Stimulated activated naive CD4-positive, alpha-beta T cell treated with Interleukin-2 at 50 U/mL for 16 hours (primary cell): ENCODE measurements around the gene GBX1.

ENCODE experiments used
- DNase-seq: peaks from one replicate; lab custom pipeline; 2025; lab: John Stamatoyannopoulos, UW

GBX1 gene

DNA sequence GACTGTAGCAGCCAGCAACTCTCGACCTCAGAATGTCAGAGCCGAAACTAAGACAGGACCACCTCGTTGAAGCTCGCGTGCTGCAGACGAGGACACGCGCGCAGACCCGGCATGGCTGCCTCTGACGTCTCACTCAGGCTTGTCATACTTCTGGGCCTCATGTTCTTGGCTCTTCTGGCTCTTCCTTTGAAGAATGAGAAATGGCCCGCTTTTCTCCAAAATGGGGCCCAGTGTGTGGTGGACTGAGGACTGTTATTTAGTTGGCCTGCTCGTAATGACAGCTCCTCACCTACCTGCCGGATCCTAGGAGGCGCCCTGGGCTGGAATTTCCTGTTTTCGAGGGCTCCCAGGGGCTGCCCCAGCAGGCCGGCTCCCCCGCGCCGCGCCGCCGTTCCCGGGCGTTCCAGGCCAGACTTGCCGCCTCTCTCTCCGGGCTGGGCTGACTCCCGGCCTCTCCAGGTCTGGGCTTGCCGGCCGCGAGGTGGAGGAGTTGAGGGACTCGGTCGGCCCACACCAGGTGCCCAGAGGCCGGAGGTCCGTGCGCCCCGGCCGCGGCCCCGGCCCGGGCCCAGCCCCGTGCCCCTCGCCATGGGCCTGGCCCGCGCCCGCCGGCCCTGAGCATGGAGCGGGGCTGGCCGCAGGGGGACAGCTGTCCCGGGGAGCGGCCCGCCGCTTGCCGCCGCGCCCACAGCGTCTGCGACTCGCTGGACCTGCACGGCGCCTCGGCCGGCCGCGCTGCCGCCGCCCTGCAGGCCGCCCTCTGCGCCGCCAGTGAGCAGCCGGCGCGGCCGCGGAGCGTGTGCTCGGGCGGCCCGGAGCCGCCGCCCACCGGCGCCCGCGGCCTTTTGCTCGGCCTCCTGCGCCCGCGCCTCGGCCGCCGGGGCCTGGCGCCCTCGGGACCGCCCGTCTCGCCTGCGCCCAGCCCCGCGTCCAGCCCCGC lies 53.1 kb downstream of the GBX1 start:
- no peak for DNase-seq

- no peak for DNase-seq
Measured at GRCh38 chr7:151113344-151114150, 53.9 kb downstream of the GBX1 start.

GRCh38 chr7:151110941-151111645 lies 56.4 kb downstream of the GBX1 start:
- peak; percentile 72 for DNase-seq

DNA sequence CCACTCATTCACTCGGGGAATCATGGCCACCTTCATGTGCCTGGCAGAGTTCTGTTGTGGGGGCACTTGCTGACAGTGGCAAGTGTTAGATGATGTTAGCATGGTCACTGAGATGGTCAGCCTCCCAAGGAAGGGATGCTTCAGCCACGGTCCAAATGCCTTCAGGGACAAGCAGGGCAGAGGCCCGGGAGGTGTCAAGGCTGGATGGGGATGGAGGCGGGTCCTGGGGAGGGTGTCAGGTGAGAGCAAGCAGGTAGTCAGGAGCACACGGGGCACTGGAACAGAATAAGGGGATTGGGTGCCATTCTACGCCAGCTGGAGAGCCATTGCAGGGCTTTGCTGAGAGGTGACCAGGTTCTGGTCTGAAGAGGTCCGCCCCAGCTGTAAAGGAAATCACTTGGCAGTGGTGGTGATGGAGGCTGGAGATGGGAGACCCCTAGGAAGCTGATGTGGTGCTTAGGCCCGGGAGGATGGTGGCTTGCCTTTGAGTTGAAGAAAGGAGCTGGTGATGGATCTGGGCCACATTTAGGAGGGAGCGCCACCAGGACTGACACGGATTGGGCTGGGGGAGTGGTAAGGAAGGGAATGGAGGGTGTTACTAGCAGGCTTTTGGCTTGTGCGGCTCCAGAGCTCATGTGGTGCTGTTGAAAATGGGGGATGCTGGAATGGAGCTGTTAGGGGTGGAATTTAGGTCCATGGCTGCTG lies 57.1 kb downstream of the GBX1 start:
- DNase-seq = no peak

DNA sequence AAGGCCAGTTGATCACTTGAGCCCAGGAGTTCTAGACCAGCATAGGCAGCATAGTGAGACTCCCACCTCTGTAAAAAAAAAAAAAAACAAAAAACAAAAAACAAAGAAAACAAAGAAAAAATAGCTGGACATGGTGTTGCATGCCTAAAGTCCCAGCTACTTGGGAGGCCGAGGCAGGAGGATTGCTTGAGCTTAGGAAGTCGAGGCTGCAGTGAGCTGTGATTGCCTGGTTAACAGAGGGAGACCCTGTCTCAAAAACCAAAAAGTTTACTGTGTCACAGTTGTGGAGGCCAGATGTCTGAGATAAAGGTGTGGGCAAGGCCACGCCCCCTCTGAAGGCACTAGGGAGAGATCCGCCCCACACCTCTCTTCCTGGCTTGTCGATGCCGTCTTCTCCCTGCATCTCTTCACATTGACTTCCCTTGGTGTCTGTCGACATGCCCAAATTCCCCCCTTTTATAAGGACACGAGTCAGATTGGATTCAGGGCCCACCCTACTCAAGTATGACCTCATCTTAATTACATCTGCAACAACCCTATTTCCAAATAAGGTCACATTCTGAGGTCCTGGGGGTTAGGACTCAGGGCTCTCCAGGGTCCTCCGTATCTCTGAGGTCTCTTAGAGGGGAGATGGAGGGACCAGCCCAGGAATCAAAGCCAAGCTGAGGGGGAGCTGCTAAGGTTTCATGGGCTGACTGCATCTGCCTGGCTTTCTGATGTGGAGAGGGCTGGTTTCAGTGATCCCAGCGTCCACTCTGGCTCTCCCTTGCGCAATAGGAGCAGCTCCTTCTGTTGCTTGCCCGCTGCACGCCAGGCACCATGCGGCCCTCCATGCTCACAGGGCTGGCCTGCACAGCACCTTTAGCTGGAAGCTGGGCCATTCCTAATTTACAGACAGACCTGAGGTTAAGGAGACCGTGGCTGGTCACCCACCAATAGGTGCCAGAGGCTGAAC lies 58.1 kb downstream of the GBX1 start:
- DNase-seq = no peak

- DNase-seq = no peak
Measured at GRCh38 chr7:151107882-151108281, 59.6 kb downstream of the GBX1 start.

GRCh38 chr7:151104411-151105235 lies 62.9 kb downstream of the GBX1 start:
- DNase-seq = no peak

DNA sequence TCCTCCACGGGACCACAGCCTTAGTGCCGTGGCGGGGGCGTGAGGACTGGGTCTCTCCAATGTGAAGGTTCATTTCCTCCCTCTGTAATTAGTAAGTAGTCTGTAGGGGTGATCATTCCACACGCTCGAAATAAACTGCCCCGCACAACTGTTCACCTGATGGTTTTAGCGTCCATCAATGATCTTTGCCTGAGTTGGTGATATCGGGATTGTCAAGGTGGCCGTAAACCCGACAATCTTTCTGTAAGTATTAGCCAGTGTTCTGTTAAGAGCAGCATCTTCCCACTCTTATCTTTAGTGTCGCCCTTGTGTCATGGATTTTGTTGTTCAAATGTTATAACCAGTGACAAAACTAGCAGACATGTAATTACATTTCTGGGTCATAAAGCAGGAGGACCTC lies 63.5 kb downstream of the GBX1 start:
- no peak for DNase-seq

DNA sequence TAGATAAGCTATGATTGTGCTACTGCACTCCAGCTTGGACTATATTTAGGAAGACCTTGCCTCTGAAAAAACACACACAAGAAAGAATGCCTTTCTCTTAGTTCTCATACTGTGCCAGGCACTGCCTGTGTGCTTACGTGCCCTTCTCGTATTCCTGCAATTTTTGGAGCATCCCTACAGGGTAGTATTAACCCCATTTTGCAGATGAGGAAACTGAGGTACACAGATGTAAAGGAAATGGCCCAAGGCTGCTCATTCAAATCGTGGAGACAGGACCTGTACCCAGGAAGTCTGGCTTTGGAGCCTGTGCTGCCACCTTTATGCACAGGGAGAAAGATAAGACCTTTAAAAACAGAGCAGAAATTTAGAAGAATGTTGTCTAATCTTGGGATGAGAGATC lies 64.5 kb downstream of the GBX1 start:
- no peak for DNase-seq

DNA sequence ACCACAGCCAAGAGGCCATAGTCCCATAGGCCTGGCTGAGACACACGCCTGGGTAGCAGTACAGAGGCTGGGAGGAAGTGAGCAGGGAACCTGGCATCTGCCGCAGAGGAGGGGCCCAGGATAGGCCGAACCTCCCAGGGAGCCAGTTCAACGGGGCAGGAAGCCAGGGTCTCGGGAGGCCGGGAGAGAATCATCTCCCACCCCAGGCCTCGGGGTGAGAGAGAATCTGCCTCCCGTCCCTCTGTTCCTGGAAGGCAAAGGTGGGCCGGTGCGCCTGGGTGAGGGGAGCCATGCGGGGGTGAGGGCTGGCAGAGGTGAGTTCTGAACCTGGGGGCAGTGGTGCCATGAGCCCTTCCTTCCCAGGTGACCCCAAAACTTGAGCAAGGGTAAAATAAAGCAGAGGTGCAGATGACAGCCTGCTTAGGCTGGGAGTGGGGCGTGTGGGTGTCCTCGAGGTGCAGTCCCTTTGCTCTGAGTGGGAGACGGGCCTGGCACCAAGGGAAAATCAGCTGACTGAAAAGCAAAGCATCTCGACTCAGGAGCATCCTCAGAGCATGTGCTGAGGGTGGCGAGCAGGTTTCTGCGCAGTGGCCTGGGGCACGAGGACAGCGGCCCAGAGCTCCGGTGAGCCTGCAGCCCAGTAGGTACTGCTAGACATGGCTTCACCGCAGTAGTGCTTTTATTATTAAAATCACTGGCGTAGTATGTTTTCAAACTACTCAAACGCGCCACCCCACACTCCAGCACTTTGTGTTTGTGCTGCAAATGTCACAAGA lies 65.7 kb downstream of the GBX1 start:
- DNase-seq = no peak

GRCh38 chr7:151100921-151101320 lies 66.6 kb downstream of the GBX1 start:
- no peak for DNase-seq

DNA sequence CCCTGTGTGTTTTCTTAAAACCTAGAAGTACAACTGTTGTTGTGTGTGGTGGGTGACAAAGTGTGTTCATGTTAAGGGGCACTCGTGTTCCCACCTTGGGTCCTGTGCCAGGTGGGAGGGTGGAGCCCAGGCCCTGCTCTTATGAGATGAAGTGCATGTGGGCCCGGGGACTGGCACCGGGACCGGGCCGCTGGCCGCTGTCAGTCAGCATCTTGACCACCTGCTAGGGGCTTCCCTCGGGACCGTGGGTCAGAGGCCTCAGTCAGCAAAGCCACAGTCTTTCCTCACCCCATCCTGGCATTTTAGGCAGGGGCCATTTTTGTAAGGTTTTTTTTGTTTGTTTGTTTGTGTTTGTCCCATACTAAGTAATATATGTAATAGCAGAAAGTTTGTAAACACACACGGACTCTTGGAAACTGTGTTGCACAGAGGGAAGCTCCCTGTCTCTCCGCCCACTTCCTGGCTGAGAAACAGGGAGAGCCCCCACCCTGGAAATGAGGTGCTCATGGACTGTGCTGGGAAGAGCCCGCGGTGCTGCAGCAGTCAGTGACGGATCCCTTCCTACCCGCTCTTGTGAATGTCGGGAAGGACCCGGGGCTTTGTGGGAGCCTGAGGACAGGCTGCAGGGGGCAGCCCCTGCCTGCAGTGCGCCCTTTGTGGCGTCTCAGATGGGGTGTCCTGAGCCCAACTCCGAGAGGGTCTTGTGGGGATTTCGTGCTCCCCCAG lies 67.8 kb downstream of the GBX1 start:
- no peak for DNase-seq
